Measurements from ENCODE around the gene SNX3. TPM values are rescaled to one million over a fixed set of nuclear protein-coding genes. Genes with fewer than 3 reads are reported as not detected.

SNX3 gene
- total RNA-seq, 1 donor from 2014 or later, result 245 TPM

- Histone ChIP-seq H3K36me3 (peaks cover 4% of the 10 kb centered on the region), H3K27me3 (ENCODE audit: low read depth) (no peaks in the 10 kb centered on the region), H3K9me3 (replicated peaks) (no peaks in the 10 kb centered on the region), H3K4me3 (no peak overlapping the region), H3K27ac (replicated peaks) (no peak overlapping the region), H3K4me1 (peaks cover 94% of the 10 kb centered on the region)
- intact Hi-C loops (cut with micrococcal nuclease), result no loop called here
- no peak for DNase-seq
- TF ChIP-seq CTCF (IDR thresholded peaks at IDR 0.05; ENCODE audit: borderline replicate concordance), result no peak
Observed at GRCh38 chr6:108254433-108255410, 6.1 kb downstream of the SNX3 start.

GRCh38 chr6:108253241-108253640, 7.6 kb downstream of the SNX3 start:
- no peak overlapping the region for H3K4me3 ChIP-seq
- intact Hi-C loops (cut with micrococcal nuclease), result no loop called here
- no peak for DNase-seq
- peaks cover 4% of the 10 kb centered on the region for H3K36me3 ChIP-seq
- no peaks in the 10 kb centered on the region for H3K9me3 ChIP-seq (replicated peaks)
- H3K4me1 ChIP-seq, result peaks cover 92% of the 10 kb centered on the region
- no peaks in the 10 kb centered on the region for H3K27me3 ChIP-seq (ENCODE audit: low read depth)
- no peak for TF ChIP-seq CTCF (IDR thresholded peaks at IDR 0.05; ENCODE audit: borderline replicate concordance)
- no peak overlapping the region for H3K27ac ChIP-seq (replicated peaks)

GRCh38 chr6:108252055-108252454, 8.8 kb downstream of the SNX3 start:
- Histone ChIP-seq H3K27me3 (ENCODE audit: low read depth) (no peaks in the 10 kb centered on the region), H3K4me1 (peaks cover 81% of the 10 kb centered on the region), H3K27ac (replicated peaks) (no peak overlapping the region), H3K9me3 (replicated peaks) (no peaks in the 10 kb centered on the region), H3K36me3 (peaks cover 4% of the 10 kb centered on the region), H3K4me3 (no peak overlapping the region)
- DNase-seq, result no peak
- intact Hi-C loops (cut with micrococcal nuclease), result no loop called here
- no peak for TF ChIP-seq CTCF (IDR thresholded peaks at IDR 0.05; ENCODE audit: borderline replicate concordance)

GRCh38 chr6:108251252-108251651, 9.6 kb downstream of the SNX3 start:
- no peak for DNase-seq
- no peak overlapping the region for H3K4me3 ChIP-seq
- H3K9me3 ChIP-seq (replicated peaks), result no peaks in the 10 kb centered on the region
- no peaks in the 10 kb centered on the region for H3K27me3 ChIP-seq (ENCODE audit: low read depth)
- H3K4me1 ChIP-seq, result peaks cover 73% of the 10 kb centered on the region
- intact Hi-C loops (cut with micrococcal nuclease), result no loop called here
- no peak for TF ChIP-seq CTCF (IDR thresholded peaks at IDR 0.05; ENCODE audit: borderline replicate concordance)
- peaks cover 4% of the 10 kb centered on the region for H3K36me3 ChIP-seq
- H3K27ac ChIP-seq (replicated peaks), result no peak overlapping the region

GRCh38 chr6:108250240-108250866, 10.5 kb downstream of the SNX3 start:
- no peak for TF ChIP-seq CTCF (IDR thresholded peaks at IDR 0.05; ENCODE audit: borderline replicate concordance)
- Histone ChIP-seq H3K27me3 (ENCODE audit: low read depth) (no peaks in the 10 kb centered on the region), H3K4me1 (peaks cover 64% of the 10 kb centered on the region), H3K36me3 (peaks cover 5% of the 10 kb centered on the region), H3K27ac (replicated peaks) (no peak overlapping the region), H3K9me3 (replicated peaks) (no peaks in the 10 kb centered on the region), H3K4me3 (no peak overlapping the region)
- no peak for DNase-seq
- intact Hi-C loops (cut with micrococcal nuclease), result no loop called here

All from left ventricle myocardium inferior (tissue), 1 donor.